ENCODE data around the gene CAPG. TPM values are rescaled to one million over a fixed set of nuclear protein-coding genes. Genes with fewer than 3 reads are reported as not detected.
A peak's percentile ranks its signal among the peaks of the same experiment; 100 is the strongest.
"Not testable (repeated sequence)": the region's sequence is repeated elsewhere in the genome, so short reads cannot be mapped to it uniquely, and the experiment has no call there.

The CAPG gene
- total RNA-seq, 1 donor from 2014 or later: 61.1 TPM

DNA sequence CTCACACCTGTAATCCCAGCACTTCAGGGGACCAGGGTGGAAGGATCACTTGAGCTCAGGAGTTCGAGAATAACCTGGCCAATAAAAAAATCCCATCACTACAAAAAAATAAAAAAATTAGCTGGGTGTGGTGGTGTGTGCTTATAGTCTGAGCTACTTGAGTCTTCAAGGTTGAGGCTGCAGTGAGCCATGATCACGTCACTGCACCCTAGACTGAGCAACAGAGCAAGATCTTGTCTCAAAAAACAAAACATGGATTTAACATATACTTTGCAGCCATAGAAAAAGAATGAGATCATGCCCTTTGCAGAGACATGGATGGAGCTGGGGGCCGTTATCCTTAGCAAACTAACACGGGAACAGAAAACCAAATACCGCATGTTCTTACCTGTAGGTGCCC lies 30.6 kb upstream of the CAPG start:
- Mint-ChIP-seq H3K27me3 (no peaks in the 10 kb centered on the region), H3K4me3 (no peak overlapping the region), H3K9me3 (no peaks in the 10 kb centered on the region), H3K36me3 (no peaks in the 10 kb centered on the region), H3K4me1 (ENCODE audit: unreplicated experiment) (peaks cover 28% of the 10 kb centered on the region), H3K27ac (no peak overlapping the region)
- no peak for DNase-seq (ENCODE audit: extremely low spot score, unreplicated experiment)
- TF ChIP-seq, protein P1, sequence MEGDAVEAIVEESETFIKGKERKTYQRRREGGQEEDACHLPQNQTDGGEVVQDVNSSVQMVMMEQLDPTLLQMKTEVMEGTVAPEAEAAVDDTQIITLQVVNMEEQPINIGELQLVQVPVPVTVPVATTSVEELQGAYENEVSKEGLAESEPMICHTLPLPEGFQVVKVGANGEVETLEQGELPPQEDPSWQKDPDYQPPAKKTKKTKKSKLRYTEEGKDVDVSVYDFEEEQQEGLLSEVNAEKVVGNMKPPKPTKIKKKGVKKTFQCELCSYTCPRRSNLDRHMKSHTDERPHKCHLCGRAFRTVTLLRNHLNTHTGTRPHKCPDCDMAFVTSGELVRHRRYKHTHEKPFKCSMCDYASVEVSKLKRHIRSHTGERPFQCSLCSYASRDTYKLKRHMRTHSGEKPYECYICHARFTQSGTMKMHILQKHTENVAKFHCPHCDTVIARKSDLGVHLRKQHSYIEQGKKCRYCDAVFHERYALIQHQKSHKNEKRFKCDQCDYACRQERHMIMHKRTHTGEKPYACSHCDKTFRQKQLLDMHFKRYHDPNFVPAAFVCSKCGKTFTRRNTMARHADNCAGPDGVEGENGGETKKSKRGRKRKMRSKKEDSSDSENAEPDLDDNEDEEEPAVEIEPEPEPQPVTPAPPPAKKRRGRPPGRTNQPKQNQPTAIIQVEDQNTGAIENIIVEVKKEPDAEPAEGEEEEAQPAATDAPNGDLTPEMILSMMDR (conservative IDR thresholded peaks at IDR 0.05): no peak

- no peaks in the 10 kb centered on the region for H3K27me3 Mint-ChIP-seq
- TF ChIP-seq, protein P1 (conservative IDR thresholded peaks at IDR 0.05): no peak
- no peak overlapping the region for H3K27ac Mint-ChIP-seq
- peaks cover 28% of the 10 kb centered on the region for H3K4me1 Mint-ChIP-seq (ENCODE audit: unreplicated experiment)
- DNase-seq (ENCODE audit: extremely low spot score, unreplicated experiment): no peak
- H3K36me3 Mint-ChIP-seq: no peaks in the 10 kb centered on the region
- H3K9me3 Mint-ChIP-seq: no peaks in the 10 kb centered on the region
- H3K4me3 Mint-ChIP-seq: no peak overlapping the region
Measured at GRCh38 chr2:85439986-85440385, 29.8 kb upstream of the CAPG start.

DNA sequence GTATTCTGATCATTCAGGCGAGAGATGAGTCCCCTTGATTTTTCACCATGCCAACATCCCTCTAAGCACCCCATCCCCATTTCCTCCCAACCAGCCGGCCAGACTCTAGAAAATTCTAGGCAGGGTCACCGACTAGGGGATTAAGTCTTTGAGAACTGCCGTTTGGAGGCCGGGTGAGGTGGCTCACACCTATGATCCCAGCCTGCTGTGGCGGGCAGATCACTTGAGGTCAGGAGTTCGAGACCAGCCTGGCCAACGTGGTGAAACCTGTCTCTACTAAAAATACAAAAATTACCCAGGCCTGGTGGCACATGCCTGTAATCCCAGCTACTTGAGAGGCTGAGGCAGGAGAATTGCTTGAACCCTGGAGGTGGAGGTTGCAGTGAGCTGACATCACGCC lies 29.4 kb upstream of the CAPG start:
- H3K36me3 Mint-ChIP-seq; H3K9me3 Mint-ChIP-seq; H3K4me3 Mint-ChIP-seq; DNase-seq (ENCODE audit: extremely low spot score, unreplicated experiment); H3K27ac Mint-ChIP-seq; H3K27me3 Mint-ChIP-seq: not testable (repeated sequence)
- peaks cover 24% of the 10 kb centered on the region for H3K4me1 Mint-ChIP-seq (ENCODE audit: unreplicated experiment)

GRCh38 chr2:85439025-85439472 lies 28.9 kb upstream of the CAPG start:
- TF ChIP-seq, protein P1 (conservative IDR thresholded peaks at IDR 0.05): no peak
- no peak overlapping the region for H3K4me3 Mint-ChIP-seq
- no peak for DNase-seq (ENCODE audit: extremely low spot score, unreplicated experiment)
- H3K36me3 Mint-ChIP-seq: no peaks in the 10 kb centered on the region
- peaks cover 21% of the 10 kb centered on the region for H3K4me1 Mint-ChIP-seq (ENCODE audit: unreplicated experiment)
- no peaks in the 10 kb centered on the region for H3K9me3 Mint-ChIP-seq
- H3K27me3 Mint-ChIP-seq: no peaks in the 10 kb centered on the region
- H3K27ac Mint-ChIP-seq: no peak overlapping the region

- peaks cover 21% of the 10 kb centered on the region for H3K4me1 Mint-ChIP-seq (ENCODE audit: unreplicated experiment)
- TF ChIP-seq, protein P1 (conservative IDR thresholded peaks at IDR 0.05): no peak
- H3K27ac Mint-ChIP-seq: peak overlapping the region; percentile 80
Measured at GRCh38 chr2:85438201-85439024, 28.2 kb upstream of the CAPG start.

GRCh38 chr2:85437488-85438200 lies 27.5 kb upstream of the CAPG start:
- TF ChIP-seq, protein P1 (conservative IDR thresholded peaks at IDR 0.05): no peak
- no peak for DNase-seq (ENCODE audit: extremely low spot score, unreplicated experiment)
- peak overlapping the region; percentile 88 for H3K27ac Mint-ChIP-seq
- no peaks in the 10 kb centered on the region for H3K36me3 Mint-ChIP-seq
- H3K9me3 Mint-ChIP-seq: no peaks in the 10 kb centered on the region
- no peaks in the 10 kb centered on the region for H3K27me3 Mint-ChIP-seq
- H3K4me3 Mint-ChIP-seq: peak overlapping the region; percentile 87
- peaks cover 21% of the 10 kb centered on the region for H3K4me1 Mint-ChIP-seq (ENCODE audit: unreplicated experiment)

More at GRCh38 chr2:85438201-85439024, 28.2 kb upstream of the CAPG start:
- Mint-ChIP-seq H3K9me3 (no peaks in the 10 kb centered on the region), H3K27me3 (no peaks in the 10 kb centered on the region), H3K4me3 (peak overlapping the region; percentile 87), H3K36me3 (no peaks in the 10 kb centered on the region)
- DNase-seq (ENCODE audit: extremely low spot score, unreplicated experiment): no peak

Data from type B pancreatic cell (in vitro differentiated cells).